A549 (cell line): Measurements from ENCODE around the gene GBP7. TPM values are rescaled to one million over a fixed set of nuclear protein-coding genes. Genes with fewer than 3 reads are reported as not detected.
"Not testable (repeated sequence)": the region's sequence is repeated elsewhere in the genome, so short reads cannot be mapped to it uniquely, and the experiment has no call there.

Experiments
- ATAC-seq, 2 experiments: fragments of 200-7000 bp in 1 of 2; fragments of >200 bp in 1 of 2; cut with Nextera tagmentation in 1 of 2; cut with Tn5 transposase in 1 of 2; 3 replicates each; pipeline versions ENCODE4 v1.8.0 to v1.9.1; 2018 to 2020; ENCODE audit warnings: mild to moderate bottlenecking in 1 of 2, moderate library complexity in 1 of 2
- CTCF ChIA-PET: fragments of 300-600 bp; sonication (Branson Sonifier 250); formaldehyde crosslinking; extraction: SDS; loops from one replicate; lab custom pipeline; 2021; ENCODE audit warnings: antibody characterized with exemption, inconsistent platforms; lab: Yijun Ruan, JAX
- POLR2A ChIA-PET: fragments of 350-600 bp; formaldehyde crosslinking; extraction: SDS; loops from one replicate; lab custom pipeline; 2021; ENCODE audit warnings: antibody characterized with exemption, inconsistent platforms; lab: Yijun Ruan, JAX
- DNase-seq, 2 experiments: peaks; one replicate each; pipeline versions ENCODE4 v3.0.0 to v3.0.0-alpha.2; 2011 to 2016; ENCODE audit warnings: low read depth in 1 of 2, low spot score in 1 of 2
- FAIRE-seq: peaks from 2 replicates; lab custom pipeline; 2011; peaks lifted over from hg19 to GRCh38; lab: Jason Lieb, UNC
- H3K27ac ChIP-seq, 2 experiments: fragments of >200 bp; sonication (Bioruptor Twin); formaldehyde crosslinking; 3 replicates each; pipeline ENCODE4 v1.5.1; 2016 to 2017
- H3K4me1 ChIP-seq: fragments of >200 bp; sonication (Bioruptor Twin); formaldehyde crosslinking; 3 replicates; pipeline ENCODE4 v1.6.1; 2016
- H3K4me2 ChIP-seq: fragments of >200 bp; sonication (Bioruptor Twin); formaldehyde crosslinking; 3 replicates; pipeline ENCODE4 v1.6.1; 2016
- H3K4me3 ChIP-seq: fragments of >200 bp; sonication (Bioruptor Twin); formaldehyde crosslinking; 3 replicates; pipeline ENCODE4 v1.5.1; 2016
- H3K9me3 ChIP-seq: fragments of >200 bp; sonication (Bioruptor Twin); formaldehyde crosslinking; 3 replicates; pipeline ENCODE4 v1.6.1; 2016
- CBX2 ChIP-seq: fragments of 200-600 bp; sonication (generic); IDR thresholded peaks from 2 replicates; pipeline ENCODE4 v1.6.1; 2016; ENCODE audit warnings: low read depth, mild to moderate bottlenecking, borderline replicate concordance
- CEBPB ChIP-seq, 2 experiments: fragments of >200 bp in 1 of 2; sonication (Bioruptor Twin) in 1 of 2; formaldehyde crosslinking in 1 of 2; IDR thresholded peaks; 2 replicates each; pipeline ENCODE4 v1.6.1; 2012 to 2016
- FOSB ChIP-seq: fragments of 250-450 bp; sonication (Bioruptor Pico); IDR thresholded peaks from 2 replicates; pipeline ENCODE4 v1.5.0; 2020; ENCODE audit warnings: mild to moderate bottlenecking, moderate library complexity
- HES2 ChIP-seq: fragments of >200 bp; sonication (Bioruptor Twin); formaldehyde crosslinking; IDR thresholded peaks from 2 replicates; pipeline ENCODE4 v1.6.1; 2016
- HOXB5 ChIP-seq: fragments of 250-450 bp; sonication (Bioruptor Pico); IDR thresholded peaks from 2 replicates; pipeline ENCODE4 v1.5.0; 2020; ENCODE audit warnings: mild to moderate bottlenecking, moderate library complexity
- MAFK ChIP-seq: fragments of 450-650 bp; IDR thresholded peaks from 2 replicates; pipeline ENCODE4 v1.6.1; 2014; ENCODE audit not compliant: partially characterized antibody
- NFE2L2 ChIP-seq: fragments of 150-350 bp; conservative IDR thresholded peaks from 2 replicates; pipeline ENCODE4 v1.6.1; 2014; ENCODE audit warnings: low read length
- NPAS2 ChIP-seq: fragments of 250-450 bp; sonication (Bioruptor Pico); IDR thresholded peaks from 2 replicates; pipeline ENCODE4 v1.8.0; 2022; ENCODE audit warnings: mild to moderate bottlenecking, moderate library complexity, borderline replicate concordance
- POLR2AphosphoS2 ChIP-seq: conservative IDR thresholded peaks from 2 replicates; pipeline ENCODE4 v1.6.1; 2012; ENCODE audit warnings: low read length, improper control_type of control experiment, inconsistent platforms
- SREBF2 ChIP-seq: fragments of 450-650 bp; IDR thresholded peaks from 2 replicates; pipeline ENCODE4 v1.6.1; 2014; ENCODE audit warnings: mild to moderate bottlenecking, moderate library complexity
- ZSCAN20 ChIP-seq: fragments of 250-450 bp; sonication (Bioruptor Pico); IDR thresholded peaks from 2 replicates; pipeline ENCODE4 v1.8.0; 2022; ENCODE audit warnings: mild to moderate bottlenecking, moderate library complexity
- WGBS: methylation state at CpG from one replicate; pipeline ENCODE4 v1.1.6; 2017; ENCODE audit errors: missing lambda C conversion rate; 5-methylcytosine and 5-hydroxymethylcytosine counted together
- polyA minus RNA-seq: library from RNA; depleted of rRNA, polyadenylated mRNA; stranded (reverse); fragments of >200 nt; gene quantifications from 2 replicates; pipeline ENCODE4 v1.2.3, GENCODE V29; 2011; rRNA and poly(A)+ RNA removed
- polyA plus RNA-seq, 4 experiments: library from polyadenylated mRNA; depleted of rRNA in 3 of 4; stranded (reverse); fragments of >200 nt; fragmentation: RNase III in 1 of 4; extraction: RNeasy Plus Mini Kit Qiagen cat#74134 plus additional on column Dnase treatment in 1 of 4; gene quantifications; 2 replicates in 3 of 4; 3 replicates in 1 of 4; pipeline ENCODE4 v1.2.3, GENCODE V29; 2011 to 2017
- TF ChIP-seq, protein P1 (sequence below): fragments of >200 bp; sonication (Bioruptor Twin); formaldehyde crosslinking; IDR thresholded peaks from 3 replicates; pipeline ENCODE4 v1.6.1; 2016
- TF ChIP-seq, protein P2 (sequence below): fragments of 200-600 bp; sonication (generic); IDR thresholded peaks from 2 replicates; pipeline ENCODE4 v1.6.1; 2016; ENCODE audit warnings: antibody characterized with exemption, mild to moderate bottlenecking, moderate library complexity
- TF ChIP-seq, protein P3 (sequence below): IDR thresholded peaks from 2 replicates; pipeline ENCODE4 v1.6.1; 2012

GBP7 gene, protein sequence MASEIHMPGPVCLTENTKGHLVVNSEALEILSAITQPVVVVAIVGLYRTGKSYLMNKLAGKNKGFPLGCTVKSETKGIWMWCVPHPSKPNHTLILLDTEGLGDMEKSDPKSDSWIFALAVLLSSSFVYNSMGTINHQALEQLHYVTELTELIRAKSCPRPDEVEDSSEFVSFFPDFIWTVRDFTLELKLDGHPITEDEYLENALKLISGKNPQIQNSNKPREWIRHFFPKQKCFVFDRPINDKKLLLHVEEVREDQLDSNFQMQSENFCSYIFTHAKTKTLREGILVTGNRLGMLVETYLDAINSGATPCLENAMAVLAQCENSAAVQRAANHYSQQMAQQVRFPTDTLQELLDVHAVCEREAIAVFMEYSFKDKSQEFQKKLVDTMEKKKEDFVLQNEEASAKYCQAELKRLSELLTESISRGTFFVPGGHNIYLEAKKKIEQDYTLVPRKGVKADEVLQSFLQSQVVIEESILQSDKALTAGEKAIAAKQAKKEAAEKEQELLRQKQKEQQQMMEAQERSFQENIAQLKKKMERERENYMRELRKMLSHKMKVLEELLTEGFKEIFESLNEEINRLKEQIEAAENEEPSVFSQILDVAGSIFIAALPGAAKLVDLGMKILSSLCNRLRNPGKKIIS
- not detected in 2 replicates for polyA plus RNA-seq (2011; rRNA removed)
- polyA plus RNA-seq (2012; cell fraction: cytosol; rRNA removed) = not detected in 2 replicates
- not detected in 2 replicates for polyA plus RNA-seq (2012; cell fraction: nucleus; rRNA removed)
- polyA plus RNA-seq (2017; fragmentation: RNase III; extraction: RNeasy Plus Mini Kit Qiagen cat#74134 plus additional on column Dnase treatment) = not detected in 3 replicates
- not detected in 2 replicates for polyA minus RNA-seq

- DNase-seq = no peak
- no peak for TF ChIP-seq SREBF2
- Histone ChIP-seq H3K4me3 (no peak within 1 kb of the TSS), H3K4me2 (no peak within 1 kb of the TSS), H3K4me1 (no peaks in the 10 kb centered on the region), H3K9me3 (no peaks in the 10 kb centered on the region), H3K27ac (no peak within 1 kb of the TSS)
- FAIRE-seq = no peak
- no peak for ATAC-seq
- POLR2A ChIA-PET = no interaction called here
- CTCF ChIA-PET = no interaction called here
Observed at GRCh38 chr1:89175601-89176256, at the start of gene GBP7. GBP7 (minus strand) TSS chr1:89176003; CDS start chr1:89171935, 4,068 bp downstream.

DNA sequence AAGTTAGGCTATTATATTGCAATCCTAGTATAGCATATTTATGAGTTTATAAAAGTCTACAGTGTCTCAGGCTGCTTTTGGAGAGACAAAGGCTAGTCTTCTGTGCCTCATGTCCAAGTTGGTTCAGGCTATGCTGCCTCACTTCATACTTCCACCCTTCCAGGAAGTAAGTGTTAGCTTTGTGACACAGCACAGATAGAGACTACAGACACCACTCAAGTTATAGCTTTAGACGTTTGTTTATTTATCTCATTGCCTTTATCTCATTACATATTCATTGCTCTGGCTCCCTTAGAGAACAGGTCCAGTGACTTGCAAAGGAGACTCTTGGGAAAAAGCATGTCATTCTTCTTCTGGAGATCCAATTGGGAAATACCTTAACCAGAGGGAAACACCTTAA lies 45.5 kb upstream of the GBP7 start:
- no peak overlapping the region for H3K4me3 ChIP-seq
- TF ChIP-seq, protein P1, sequence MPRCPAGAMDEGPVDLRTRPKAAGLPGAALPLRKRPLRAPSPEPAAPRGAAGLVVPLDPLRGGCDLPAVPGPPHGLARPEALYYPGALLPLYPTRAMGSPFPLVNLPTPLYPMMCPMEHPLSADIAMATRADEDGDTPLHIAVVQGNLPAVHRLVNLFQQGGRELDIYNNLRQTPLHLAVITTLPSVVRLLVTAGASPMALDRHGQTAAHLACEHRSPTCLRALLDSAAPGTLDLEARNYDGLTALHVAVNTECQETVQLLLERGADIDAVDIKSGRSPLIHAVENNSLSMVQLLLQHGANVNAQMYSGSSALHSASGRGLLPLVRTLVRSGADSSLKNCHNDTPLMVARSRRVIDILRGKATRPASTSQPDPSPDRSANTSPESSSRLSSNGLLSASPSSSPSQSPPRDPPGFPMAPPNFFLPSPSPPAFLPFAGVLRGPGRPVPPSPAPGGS = no peak
- TF ChIP-seq FOSB (CRISPR knock-in tag) (no peak), CEBPB (IDR thresholded peaks at IDR 0.05) (no peak), POLR2AphosphoS2 (no peak)
- H3K9me3 ChIP-seq = no peaks in the 10 kb centered on the region
- ChIA-PET POLR2A (no interaction called here), CTCF (no interaction called here)
- FAIRE-seq = no peak
- no peaks in the 10 kb centered on the region for H3K4me1 ChIP-seq
- 0% methylated on average over 1 of the region's 1 CpG for WGBS
- ATAC-seq = no peak
- no peak for DNase-seq
- no peak overlapping the region for H3K27ac ChIP-seq
- no peak overlapping the region for H3K4me2 ChIP-seq

DNA sequence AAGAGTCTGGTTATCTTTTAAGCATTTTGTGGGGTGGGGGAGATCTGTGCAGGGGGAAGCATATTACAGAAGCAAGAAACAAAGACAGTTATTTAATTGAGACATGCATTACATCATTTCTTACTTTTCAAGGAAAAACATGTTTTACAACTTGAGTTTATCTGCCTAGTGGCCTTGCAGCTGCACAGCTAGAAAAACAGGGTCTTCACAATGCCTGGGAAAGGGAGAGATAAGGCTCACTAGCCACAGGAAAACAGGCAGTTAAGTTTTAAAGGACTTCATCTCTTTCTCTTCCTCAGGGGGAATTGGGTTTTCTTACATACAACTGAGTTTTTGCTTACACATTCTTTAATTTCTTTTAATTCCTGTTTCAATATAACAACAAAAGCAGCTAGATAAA lies 44.0 kb upstream of the GBP7 start:
- DNase-seq, H3K27ac ChIP-seq, H3K4me1 ChIP-seq, H3K4me2 ChIP-seq, ATAC-seq, CTCF ChIA-PET, H3K9me3 ChIP-seq, FAIRE-seq, POLR2A ChIA-PET, H3K4me3 ChIP-seq: not testable (repeated sequence)

- H3K4me2 ChIP-seq, H3K27ac ChIP-seq, CTCF ChIA-PET, ATAC-seq, POLR2A ChIA-PET, H3K4me1 ChIP-seq: not testable (repeated sequence)
- 0% methylated on average over 2 of the region's 3 CpGs for WGBS
- peak; percentile 65 for TF ChIP-seq MAFK
- TF ChIP-seq, all 56 proteins: peak for 1; not testable (repeated sequence) for 55
- H3K4me3 ChIP-seq, FAIRE-seq, DNase-seq, H3K9me3 ChIP-seq: not testable (repeated sequence)
Observed at GRCh38 chr1:89218941-89219340, 43.1 kb upstream of the GBP7 start.

DNA sequence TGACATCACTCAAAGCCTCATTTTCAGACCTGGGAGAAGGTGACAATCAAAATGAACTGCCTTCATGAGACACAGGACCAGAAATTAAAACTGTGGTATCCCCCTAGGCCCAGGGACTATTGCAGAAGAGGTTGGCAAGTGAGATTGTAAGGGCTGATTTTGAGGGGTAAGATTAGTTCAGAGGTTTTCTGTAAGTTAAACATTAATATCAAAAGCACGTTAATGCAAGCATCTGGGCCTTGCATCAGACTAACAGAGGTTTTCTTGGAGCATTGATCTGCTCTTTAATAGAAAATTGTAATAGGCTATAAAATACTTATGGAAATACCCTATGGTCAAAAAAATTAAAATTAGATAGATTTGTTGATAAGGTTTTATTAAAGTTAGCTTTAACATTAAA lies 37.5 kb upstream of the GBP7 start:
- WGBS = 5% methylated on average over 1 of the region's 1 CpG
- Histone ChIP-seq H3K27ac (no peak overlapping the region), H3K9me3 (no peaks in the 10 kb centered on the region), H3K4me3 (no peak overlapping the region), H3K4me2 (no peak overlapping the region), H3K4me1 (no peaks in the 10 kb centered on the region)
- no peak for ATAC-seq
- CTCF ChIA-PET = no interaction called here
- no peak for FAIRE-seq
- DNase-seq = no peak
- POLR2A ChIA-PET = no interaction called here
- no peak for TF ChIP-seq HOXB5 (CRISPR knock-in tag)
- TF ChIP-seq, protein P2, sequence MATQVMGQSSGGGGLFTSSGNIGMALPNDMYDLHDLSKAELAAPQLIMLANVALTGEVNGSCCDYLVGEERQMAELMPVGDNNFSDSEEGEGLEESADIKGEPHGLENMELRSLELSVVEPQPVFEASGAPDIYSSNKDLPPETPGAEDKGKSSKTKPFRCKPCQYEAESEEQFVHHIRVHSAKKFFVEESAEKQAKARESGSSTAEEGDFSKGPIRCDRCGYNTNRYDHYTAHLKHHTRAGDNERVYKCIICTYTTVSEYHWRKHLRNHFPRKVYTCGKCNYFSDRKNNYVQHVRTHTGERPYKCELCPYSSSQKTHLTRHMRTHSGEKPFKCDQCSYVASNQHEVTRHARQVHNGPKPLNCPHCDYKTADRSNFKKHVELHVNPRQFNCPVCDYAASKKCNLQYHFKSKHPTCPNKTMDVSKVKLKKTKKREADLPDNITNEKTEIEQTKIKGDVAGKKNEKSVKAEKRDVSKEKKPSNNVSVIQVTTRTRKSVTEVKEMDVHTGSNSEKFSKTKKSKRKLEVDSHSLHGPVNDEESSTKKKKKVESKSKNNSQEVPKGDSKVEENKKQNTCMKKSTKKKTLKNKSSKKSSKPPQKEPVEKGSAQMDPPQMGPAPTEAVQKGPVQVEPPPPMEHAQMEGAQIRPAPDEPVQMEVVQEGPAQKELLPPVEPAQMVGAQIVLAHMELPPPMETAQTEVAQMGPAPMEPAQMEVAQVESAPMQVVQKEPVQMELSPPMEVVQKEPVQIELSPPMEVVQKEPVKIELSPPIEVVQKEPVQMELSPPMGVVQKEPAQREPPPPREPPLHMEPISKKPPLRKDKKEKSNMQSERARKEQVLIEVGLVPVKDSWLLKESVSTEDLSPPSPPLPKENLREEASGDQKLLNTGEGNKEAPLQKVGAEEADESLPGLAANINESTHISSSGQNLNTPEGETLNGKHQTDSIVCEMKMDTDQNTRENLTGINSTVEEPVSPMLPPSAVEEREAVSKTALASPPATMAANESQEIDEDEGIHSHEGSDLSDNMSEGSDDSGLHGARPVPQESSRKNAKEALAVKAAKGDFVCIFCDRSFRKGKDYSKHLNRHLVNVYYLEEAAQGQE = no peak
- no peak for TF ChIP-seq CBX2
- TF ChIP-seq SREBF2 = no peak
- no peak for TF ChIP-seq NFE2L2
- TF ChIP-seq, protein P3, sequence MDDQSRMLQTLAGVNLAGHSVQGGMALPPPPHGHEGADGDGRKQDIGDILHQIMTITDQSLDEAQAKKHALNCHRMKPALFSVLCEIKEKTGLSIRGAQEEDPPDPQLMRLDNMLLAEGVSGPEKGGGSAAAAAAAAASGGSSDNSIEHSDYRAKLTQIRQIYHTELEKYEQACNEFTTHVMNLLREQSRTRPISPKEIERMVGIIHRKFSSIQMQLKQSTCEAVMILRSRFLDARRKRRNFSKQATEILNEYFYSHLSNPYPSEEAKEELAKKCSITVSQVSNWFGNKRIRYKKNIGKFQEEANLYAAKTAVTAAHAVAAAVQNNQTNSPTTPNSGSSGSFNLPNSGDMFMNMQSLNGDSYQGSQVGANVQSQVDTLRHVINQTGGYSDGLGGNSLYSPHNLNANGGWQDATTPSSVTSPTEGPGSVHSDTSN = no peak
- TF ChIP-seq ZSCAN20 (CRISPR knock-in tag) = no peak
- TF ChIP-seq HES2 = no peak
- no peak for TF ChIP-seq NPAS2 (CRISPR knock-in tag)
